Fibroblast of mammary gland (primary cell): ENCODE data around the gene CDCA8.

ENCODE experiments used
- DNase-seq: peaks from one replicate; pipeline ENCODE4 v3.0.0-alpha.2; 2010; ENCODE audit warnings: low read depth
- H3K4me3 ChIP-seq: 2 replicates; pipeline ENCODE4 v1.5.1; 2011; ENCODE audit warnings: low read depth, mild to moderate bottlenecking, low read length, moderate library complexity; ENCODE audit not compliant: control insufficient read depth
- TF ChIP-seq, protein P1 (sequence below): conservative IDR thresholded peaks from 2 replicates; pipeline ENCODE4 v1.5.1; 2011; ENCODE audit warnings: low read depth, low read length, inconsistent platforms; ENCODE audit not compliant: control insufficient read depth, insufficient read depth

Gene CDCA8

DNA sequence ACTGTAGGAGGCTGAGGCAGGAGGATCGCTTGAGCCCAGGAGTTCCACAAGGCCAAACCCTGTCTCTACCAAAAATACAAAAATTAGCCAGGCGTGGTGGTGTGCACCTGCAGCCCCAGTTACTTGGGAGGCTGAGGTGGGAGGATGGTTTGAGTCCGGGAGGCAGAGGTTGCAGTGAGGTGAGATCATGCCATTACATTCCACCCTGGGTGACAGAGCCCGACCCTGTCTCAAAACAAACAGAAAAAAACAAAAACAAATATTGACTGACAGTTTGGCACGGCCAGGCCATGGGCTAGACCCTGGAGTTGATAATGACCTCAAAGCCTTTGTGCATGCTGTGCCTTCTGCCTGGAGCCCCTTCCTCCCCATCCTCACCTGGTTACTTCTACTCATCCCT is 38.4 kb upstream of the CDCA8 start:
- TF ChIP-seq, protein P1, sequence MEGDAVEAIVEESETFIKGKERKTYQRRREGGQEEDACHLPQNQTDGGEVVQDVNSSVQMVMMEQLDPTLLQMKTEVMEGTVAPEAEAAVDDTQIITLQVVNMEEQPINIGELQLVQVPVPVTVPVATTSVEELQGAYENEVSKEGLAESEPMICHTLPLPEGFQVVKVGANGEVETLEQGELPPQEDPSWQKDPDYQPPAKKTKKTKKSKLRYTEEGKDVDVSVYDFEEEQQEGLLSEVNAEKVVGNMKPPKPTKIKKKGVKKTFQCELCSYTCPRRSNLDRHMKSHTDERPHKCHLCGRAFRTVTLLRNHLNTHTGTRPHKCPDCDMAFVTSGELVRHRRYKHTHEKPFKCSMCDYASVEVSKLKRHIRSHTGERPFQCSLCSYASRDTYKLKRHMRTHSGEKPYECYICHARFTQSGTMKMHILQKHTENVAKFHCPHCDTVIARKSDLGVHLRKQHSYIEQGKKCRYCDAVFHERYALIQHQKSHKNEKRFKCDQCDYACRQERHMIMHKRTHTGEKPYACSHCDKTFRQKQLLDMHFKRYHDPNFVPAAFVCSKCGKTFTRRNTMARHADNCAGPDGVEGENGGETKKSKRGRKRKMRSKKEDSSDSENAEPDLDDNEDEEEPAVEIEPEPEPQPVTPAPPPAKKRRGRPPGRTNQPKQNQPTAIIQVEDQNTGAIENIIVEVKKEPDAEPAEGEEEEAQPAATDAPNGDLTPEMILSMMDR = no peak
- no peak overlapping the region for H3K4me3 ChIP-seq
- no peak for DNase-seq

DNA sequence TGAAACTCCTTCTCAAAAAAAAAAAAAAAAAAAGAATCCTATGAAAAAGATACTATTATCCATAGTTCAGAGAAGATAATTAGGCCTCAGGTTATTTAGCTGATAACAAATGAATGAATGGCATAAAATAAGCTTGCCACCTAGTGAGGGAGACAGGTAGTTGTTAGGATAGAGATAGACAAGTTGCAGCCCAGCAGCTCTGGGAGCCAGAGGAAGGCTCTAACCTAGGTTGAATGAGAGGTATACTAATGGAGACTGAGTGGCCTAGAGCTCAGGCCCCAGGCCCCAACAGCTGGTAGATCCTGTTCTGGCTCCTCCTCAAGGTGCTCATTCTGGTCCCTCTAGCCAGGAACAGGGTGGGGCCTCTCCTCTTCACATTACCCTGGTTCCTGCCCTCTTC is 37.0 kb upstream of the CDCA8 start:
- H3K4me3 ChIP-seq = no peak overlapping the region
- TF ChIP-seq, protein P1 = no peak
- DNase-seq = no peak

DNA sequence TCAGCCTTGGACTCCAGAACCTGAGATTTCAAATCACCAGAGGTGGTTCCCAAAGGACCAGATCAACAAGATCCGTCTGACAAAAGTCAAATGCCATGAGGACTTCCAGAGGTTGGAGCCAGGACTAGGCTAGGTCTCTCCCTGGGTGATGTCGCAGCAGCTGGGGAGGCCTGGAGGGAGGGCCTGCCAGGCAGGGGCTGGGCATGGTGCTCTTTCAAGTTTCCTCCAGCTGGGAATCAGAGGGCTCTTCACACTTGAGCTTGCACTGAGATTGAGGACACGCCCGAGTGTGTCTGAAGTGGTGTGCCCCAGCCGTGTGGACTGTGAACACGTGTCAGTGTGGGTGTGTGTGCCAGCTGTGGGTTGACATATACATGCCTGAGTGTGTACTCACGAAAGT is 36.3 kb upstream of the CDCA8 start:
- TF ChIP-seq, protein P1 = no peak
- no peak for DNase-seq
- no peak overlapping the region for H3K4me3 ChIP-seq

DNA sequence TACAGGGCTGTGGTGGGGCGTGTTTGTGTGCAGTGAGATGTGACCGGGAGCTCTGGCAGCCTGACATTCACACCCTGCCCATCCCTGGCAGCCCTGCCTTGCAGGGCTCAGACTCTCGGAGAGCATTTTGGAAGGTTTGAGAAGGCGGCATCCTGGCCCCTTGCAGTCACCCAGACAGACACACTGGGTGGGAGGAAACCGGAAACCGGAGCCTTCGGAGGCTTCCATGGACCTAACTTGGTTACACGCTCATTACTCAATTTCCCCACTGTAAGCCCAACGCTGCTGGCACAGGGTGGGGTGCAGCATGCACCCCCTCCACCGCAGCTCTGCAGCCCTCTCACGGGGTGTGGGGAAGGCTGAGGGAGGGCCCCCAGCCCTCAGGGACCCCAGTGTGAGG is 35.4 kb upstream of the CDCA8 start:
- TF ChIP-seq, protein P1 = no peak
- H3K4me3 ChIP-seq = no peak overlapping the region
- DNase-seq = no peak

DNA sequence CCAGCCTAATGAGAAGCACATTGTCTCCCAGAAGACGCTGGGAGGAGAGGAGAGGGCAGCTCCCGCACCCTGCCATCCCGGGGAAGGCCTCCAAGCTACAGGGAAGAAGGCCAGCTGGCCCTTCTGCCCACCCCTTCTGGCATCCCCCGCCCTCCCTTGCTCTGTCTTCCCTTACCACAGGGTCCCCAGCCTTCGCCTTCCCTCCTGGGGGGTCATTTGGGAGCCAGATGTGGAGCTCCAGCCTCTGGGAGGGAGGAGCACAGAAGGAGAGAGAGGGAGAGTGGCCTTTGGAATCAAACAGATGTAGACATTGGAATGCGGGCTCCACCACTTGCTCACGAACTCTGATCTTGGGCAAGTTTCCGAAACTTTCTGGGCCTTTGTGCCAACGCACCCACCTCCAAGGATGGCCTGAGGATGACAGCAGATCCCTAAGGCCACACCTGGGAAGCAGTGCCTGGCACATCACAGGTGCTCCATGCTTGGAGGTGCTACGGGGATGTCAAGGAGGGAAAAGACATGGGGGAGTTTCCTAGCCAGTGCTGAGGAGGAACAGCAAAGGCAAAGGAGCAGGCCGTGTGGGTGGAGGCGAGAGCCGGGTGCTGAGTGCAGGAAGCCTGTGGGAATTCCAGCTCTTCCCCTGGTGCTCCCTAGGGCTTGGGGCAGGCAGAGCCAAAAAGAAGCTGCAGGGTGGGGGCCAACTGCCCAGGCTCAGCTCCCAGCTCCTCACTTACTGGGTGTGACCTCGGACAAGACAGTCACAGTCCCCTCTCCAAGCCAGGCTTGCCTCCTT is 34.5 kb upstream of the CDCA8 start:
- no peak overlapping the region for H3K4me3 ChIP-seq
- no peak for DNase-seq
- TF ChIP-seq, protein P1 = no peak

DNA sequence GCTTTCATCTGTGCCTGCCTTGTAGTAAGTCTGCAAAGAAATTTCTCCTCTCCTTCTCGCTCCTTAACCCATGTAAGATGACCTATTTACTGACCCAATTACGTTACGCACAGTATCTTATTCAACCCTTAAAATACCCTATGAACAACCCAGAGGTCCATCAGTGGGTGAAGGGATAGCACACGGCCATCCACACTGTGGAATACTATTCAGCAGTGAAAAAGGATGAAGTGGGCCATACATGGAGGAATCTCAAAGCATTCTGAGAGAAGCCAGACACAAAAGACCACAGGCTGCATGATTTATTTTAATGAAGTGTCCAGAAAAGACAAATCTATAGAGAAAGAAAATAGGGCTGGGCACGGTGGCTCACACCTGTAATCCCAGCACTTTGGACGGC is 33.8 kb upstream of the CDCA8 start:
- no peak overlapping the region for H3K4me3 ChIP-seq
- TF ChIP-seq, protein P1 = no peak
- no peak for DNase-seq
